GM06990 (cell line): ENCODE data around the gene CCDC14.
"Not testable (repeated sequence)": the region's sequence is repeated elsewhere in the genome, so short reads cannot be mapped to it uniquely, and the experiment has no call there.

ENCODE experiments used
- DNase-seq: peaks from one replicate; pipeline ENCODE4 v3.0.0-alpha.2; 2011; ENCODE audit not compliant: insufficient read length; ENCODE audit errors: extremely low read depth
- H3K27me3 ChIP-seq: replicated peaks from 2 replicates; pipeline ENCODE4 v1.6.0; 2011; ENCODE audit warnings: low read length; ENCODE audit not compliant: control insufficient read depth, insufficient read depth
- H3K36me3 ChIP-seq: 2 replicates; pipeline ENCODE4 v1.5.1; 2011; ENCODE audit warnings: low read length; ENCODE audit not compliant: control insufficient read depth, insufficient read depth
- H3K4me3 ChIP-seq: replicated peaks from 2 replicates; pipeline ENCODE4 v1.5.1; 2011; ENCODE audit warnings: low read depth, mild to moderate bottlenecking, control low read depth, low read length
- TF ChIP-seq, protein P1 (sequence below): IDR thresholded peaks from 2 replicates; pipeline ENCODE4 v1.5.1; 2011; ENCODE audit warnings: low read length, control low read depth, mild to moderate bottlenecking, inconsistent platforms; ENCODE audit not compliant: insufficient read depth, poor library complexity, severe bottlenecking

The CCDC14 gene

DNA sequence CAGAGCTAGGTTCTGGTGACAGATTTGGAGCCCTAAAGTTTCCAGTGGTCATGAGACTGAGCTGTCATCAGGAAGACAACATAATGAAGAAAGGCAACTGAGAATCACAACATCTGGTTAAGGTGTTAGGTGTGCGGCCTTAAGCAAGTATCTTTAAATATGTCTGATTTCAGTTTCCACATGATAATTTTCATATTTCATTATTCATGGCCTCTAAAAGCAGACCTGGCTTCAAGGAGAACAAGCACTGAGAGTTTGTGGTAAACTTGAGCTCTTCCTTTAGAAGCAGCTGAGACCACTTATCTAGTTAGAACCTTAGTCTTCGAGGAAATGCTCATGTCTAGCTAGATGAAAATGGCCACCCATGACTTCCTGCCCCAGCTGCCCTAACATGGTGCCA lies 51.2 kb downstream of the CCDC14 start:
- peak; percentile 5 for DNase-seq
- H3K36me3 ChIP-seq, result no peaks in the 10 kb centered on the region
- H3K27me3 ChIP-seq, result no peaks in the 10 kb centered on the region
- H3K4me3 ChIP-seq, result no peak overlapping the region
- TF ChIP-seq, protein P1, sequence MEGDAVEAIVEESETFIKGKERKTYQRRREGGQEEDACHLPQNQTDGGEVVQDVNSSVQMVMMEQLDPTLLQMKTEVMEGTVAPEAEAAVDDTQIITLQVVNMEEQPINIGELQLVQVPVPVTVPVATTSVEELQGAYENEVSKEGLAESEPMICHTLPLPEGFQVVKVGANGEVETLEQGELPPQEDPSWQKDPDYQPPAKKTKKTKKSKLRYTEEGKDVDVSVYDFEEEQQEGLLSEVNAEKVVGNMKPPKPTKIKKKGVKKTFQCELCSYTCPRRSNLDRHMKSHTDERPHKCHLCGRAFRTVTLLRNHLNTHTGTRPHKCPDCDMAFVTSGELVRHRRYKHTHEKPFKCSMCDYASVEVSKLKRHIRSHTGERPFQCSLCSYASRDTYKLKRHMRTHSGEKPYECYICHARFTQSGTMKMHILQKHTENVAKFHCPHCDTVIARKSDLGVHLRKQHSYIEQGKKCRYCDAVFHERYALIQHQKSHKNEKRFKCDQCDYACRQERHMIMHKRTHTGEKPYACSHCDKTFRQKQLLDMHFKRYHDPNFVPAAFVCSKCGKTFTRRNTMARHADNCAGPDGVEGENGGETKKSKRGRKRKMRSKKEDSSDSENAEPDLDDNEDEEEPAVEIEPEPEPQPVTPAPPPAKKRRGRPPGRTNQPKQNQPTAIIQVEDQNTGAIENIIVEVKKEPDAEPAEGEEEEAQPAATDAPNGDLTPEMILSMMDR, result no peak

DNA sequence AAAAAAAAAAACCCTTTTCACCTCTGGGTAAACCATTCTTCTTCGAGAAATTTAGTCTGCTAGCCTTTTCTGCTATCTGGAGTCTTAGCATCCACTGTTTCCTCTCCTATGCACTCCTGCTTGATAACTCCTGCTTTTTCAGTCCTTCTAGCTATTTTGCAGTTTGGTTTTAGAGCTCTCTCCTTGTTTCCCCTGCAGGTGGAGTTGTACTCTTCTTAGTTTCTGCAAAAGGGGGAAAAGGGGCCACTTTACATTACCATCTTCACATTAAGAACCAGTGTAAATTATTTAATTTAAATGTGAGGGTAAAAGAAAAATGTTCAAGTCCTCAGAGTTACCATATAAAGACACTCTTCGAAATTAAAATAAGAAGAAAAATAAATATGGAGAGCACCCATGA lies 53.3 kb downstream of the CCDC14 start:
- Histone ChIP-seq H3K36me3 (no peaks in the 10 kb centered on the region), H3K27me3 (no peaks in the 10 kb centered on the region), H3K4me3 (no peak overlapping the region)
- no peak for DNase-seq
- TF ChIP-seq, protein P1, result peak; percentile 22

DNA sequence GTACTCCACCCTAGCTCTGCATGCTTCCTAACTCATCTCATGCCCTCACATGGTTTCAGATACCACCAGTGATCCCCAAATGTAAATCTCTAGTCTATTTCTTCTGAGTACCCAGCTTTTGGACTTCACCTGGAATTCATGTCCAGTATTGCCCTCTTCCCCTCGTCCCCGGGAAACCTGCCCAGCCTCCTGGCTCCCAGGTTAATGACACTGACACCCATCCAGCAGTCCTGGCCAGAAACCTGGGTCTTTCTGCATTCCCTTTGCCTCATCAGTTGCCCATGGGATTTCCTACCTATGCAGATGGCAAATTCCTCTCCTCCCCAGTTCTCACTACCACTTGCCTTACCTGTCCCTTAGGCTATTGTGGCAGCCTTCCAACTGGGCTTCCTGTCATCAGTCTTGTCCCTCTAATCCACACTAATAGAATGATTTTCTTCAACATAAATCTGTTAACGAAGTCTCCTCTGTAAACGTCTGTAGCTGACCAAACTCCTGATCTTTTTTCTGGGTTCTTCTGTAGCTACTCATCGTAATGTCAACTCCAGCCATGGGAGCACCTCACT lies 61.6 kb downstream of the CCDC14 start:
- TF ChIP-seq, protein P1, result no peak
- no peak for DNase-seq
- Histone ChIP-seq H3K36me3 (no peaks in the 10 kb centered on the region), H3K27me3 (no peaks in the 10 kb centered on the region), H3K4me3 (no peak overlapping the region)

DNA sequence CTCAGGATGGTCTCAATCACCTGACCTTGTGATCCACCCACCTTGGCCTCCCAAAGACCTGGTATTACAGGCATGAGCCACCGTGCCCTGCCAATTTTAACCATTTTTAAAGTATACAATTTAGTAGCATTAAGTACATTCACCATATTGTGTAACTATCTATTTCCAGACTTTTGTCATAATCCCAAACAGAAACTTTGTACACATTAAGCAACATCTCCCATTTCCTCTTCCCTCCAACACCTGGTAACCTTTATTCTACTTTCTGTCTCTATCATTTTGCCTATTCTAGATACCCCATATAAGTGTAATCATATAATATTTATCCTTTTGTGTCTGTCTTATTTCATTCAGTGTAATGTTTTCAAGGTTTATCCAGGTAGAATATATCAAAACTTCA lies 68.0 kb downstream of the CCDC14 start:
- H3K4me3 ChIP-seq, result no peak overlapping the region

DNA sequence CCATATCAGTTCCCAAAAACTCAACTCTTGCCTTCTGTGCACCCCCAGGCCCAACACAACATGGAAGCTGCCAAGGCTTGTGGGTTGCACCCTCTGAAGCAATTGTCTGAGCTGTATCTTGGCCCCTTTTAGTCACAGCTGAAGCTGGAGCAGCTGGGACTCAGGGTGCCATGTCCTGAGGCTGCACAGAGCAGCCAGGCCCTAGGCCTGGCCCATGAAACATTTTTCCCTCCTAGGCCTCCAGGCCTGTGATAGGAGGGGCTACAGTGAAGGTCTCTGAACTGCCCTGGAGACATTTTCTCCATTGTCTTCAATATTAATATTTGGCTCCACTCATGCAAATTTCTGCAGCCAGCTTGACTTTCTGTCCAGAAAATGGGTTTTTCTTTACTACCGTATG lies 68.8 kb downstream of the CCDC14 start:
- H3K27me3 ChIP-seq, result no peaks in the 10 kb centered on the region
- TF ChIP-seq, protein P1, result no peak
- H3K4me3 ChIP-seq, result no peak overlapping the region
- no peaks in the 10 kb centered on the region for H3K36me3 ChIP-seq
- no peak for DNase-seq

More for the DNA sequence above, 68.0 kb downstream of the CCDC14 start:
- DNase-seq, result no peak
- Histone ChIP-seq H3K27me3 (no peaks in the 10 kb centered on the region), H3K36me3 (no peaks in the 10 kb centered on the region)
- TF ChIP-seq, protein P1, result no peak

DNA sequence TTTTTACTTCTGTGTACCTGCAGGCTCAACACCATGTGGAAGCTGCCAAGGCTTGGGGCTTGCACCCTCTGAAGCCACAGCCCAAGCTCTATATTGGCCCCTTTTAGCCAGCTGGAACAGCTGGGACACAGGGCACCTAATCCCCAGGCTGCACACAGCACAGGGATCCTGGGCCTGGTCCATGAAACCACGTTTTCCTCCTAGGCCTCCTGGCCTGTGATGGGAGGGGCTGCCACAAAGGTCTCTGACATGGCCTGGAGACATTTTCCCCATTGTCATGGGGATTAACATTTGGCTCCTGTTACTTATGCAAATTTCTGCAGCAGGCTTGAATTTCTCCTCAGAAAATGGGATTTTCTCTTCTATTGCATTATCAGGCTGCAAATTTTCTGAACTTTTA lies 70.0 kb downstream of the CCDC14 start:
- H3K27me3 ChIP-seq, H3K4me3 ChIP-seq, DNase-seq, H3K36me3 ChIP-seq: not testable (repeated sequence)

DNA sequence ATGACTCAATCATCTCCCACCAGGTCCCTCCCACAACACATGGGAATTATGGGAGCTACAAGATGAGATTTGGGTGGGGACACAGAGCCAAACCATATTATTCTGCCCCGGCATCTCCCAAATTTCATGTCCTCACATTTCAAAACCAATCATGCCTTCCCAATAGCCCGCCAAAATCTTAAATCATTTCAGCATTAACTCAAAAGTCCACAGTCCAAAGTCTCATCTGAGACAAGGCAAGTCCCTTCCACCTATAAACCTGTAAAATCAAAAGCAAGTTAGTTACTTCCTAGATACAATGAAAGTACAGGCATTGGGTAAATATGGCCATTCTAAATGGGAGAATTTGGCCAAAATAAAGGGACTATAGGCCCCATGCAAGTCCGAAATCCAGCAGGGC lies 70.9 kb downstream of the CCDC14 start:
- not testable (repeated sequence) for H3K4me3 ChIP-seq, DNase-seq, H3K36me3 ChIP-seq, H3K27me3 ChIP-seq
